K562 (cell line): ENCODE data around the gene NES.

Source experiments
- C11orf30 ChIP-seq: fragments of 450-650 bp; IDR thresholded peaks from 2 replicates; pipeline ENCODE4 v1.6.1; 2016; ENCODE audit warnings: low read depth, mild to moderate bottlenecking
- CBFA2T2 ChIP-seq: fragments of 450-650 bp; conservative IDR thresholded peaks from 2 replicates; pipeline ENCODE4 v1.6.1; 2017; ENCODE audit warnings: mild to moderate bottlenecking

- TF ChIP-seq C11orf30 (no peak), CBFA2T2 (no peak)
Observed at GRCh38 chr1:156659661-156659987, 17.6 kb downstream of the NES start.
